H9 (cell line): ENCODE data around the gene SMYD1. TPM values are rescaled to one million over a fixed set of nuclear protein-coding genes. Genes with fewer than 3 reads are reported as not detected.

Experiments
- DNase-seq: peaks from one replicate; pipeline ENCODE4 v3.0.0-alpha.2; 2017
- H2AFZ ChIP-seq: one replicate; pipeline ENCODE4 v1.6.1; 2013; ENCODE audit warnings: mild to moderate bottlenecking, low read length, control low read depth, moderate library complexity
- H2AK5ac ChIP-seq: 2 replicates; pipeline ENCODE4 v1.6.1; 2013; ENCODE audit warnings: low read length, control low read depth, mixed read lengths; ENCODE audit not compliant: insufficient read length
- H2BK120ac ChIP-seq: one replicate; pipeline ENCODE4 v1.6.1; 2013; ENCODE audit warnings: low read depth, mild to moderate bottlenecking, low read length, control low read depth, inconsistent platforms; ENCODE audit not compliant: poor library complexity, severe bottlenecking
- H2BK12ac ChIP-seq: 2 replicates; pipeline ENCODE4 v1.6.1; 2013; ENCODE audit warnings: low read length, control low read depth, mixed read lengths, low read depth; ENCODE audit not compliant: insufficient read length
- H2BK15ac ChIP-seq: 2 replicates; pipeline ENCODE4 v1.6.1; 2013; ENCODE audit warnings: low read depth, low read length, control low read depth
- H2BK20ac ChIP-seq: one replicate; pipeline ENCODE4 v1.6.1; 2013; ENCODE audit warnings: low read depth, mild to moderate bottlenecking, low read length, control low read depth, inconsistent platforms; ENCODE audit not compliant: poor library complexity, severe bottlenecking
- H2BK5ac ChIP-seq: 2 replicates; pipeline ENCODE4 v1.6.1; 2013; ENCODE audit warnings: low read length, control low read depth, mixed read lengths; ENCODE audit not compliant: insufficient read length
- H3K14ac ChIP-seq: 2 replicates; pipeline ENCODE4 v1.6.1; 2013; ENCODE audit warnings: low read length, control low read depth; ENCODE audit not compliant: insufficient read depth
- H3K18ac ChIP-seq: 2 replicates; pipeline ENCODE4 v1.6.1; 2013; ENCODE audit warnings: low read depth, mild to moderate bottlenecking, mixed read lengths, low read length, control low read depth; ENCODE audit not compliant: insufficient read length
- H3K23ac ChIP-seq: 2 replicates; pipeline ENCODE4 v1.6.1; 2013; ENCODE audit warnings: low read length, control low read depth, mixed read lengths, low read depth; ENCODE audit not compliant: insufficient read length
- H3K23me2 ChIP-seq: 2 replicates; pipeline ENCODE4 v1.6.1; 2013; ENCODE audit warnings: low read depth, mild to moderate bottlenecking, mixed read lengths, low read length, control low read depth; ENCODE audit not compliant: insufficient read length, poor library complexity, severe bottlenecking
- H3K27ac ChIP-seq: 2 replicates; pipeline ENCODE4 v1.5.1; 2013; ENCODE audit warnings: low read length, control low read depth, mixed read lengths, low read depth; ENCODE audit not compliant: insufficient read length
- H3K27me3 ChIP-seq: 2 replicates; pipeline ENCODE4 v1.6.1; 2013; ENCODE audit warnings: low read length, control low read depth, inconsistent platforms; ENCODE audit not compliant: insufficient read depth
- H3K4ac ChIP-seq: 2 replicates; pipeline ENCODE4 v1.6.1; 2013; ENCODE audit warnings: low read depth, mild to moderate bottlenecking, control low read depth, inconsistent platforms, low read length, moderate library complexity
- H3K4me1 ChIP-seq: 2 replicates; pipeline ENCODE4 v1.6.1; 2013; ENCODE audit warnings: low read length, control low read depth, inconsistent platforms; ENCODE audit not compliant: insufficient read depth
- H3K4me2 ChIP-seq: 2 replicates; pipeline ENCODE4 v1.6.1; 2013; ENCODE audit warnings: low read length, control low read depth, mixed read lengths; ENCODE audit not compliant: insufficient read length, insufficient read depth
- H3K56ac ChIP-seq: 2 replicates; pipeline ENCODE4 v1.6.1; 2013; ENCODE audit warnings: low read depth, mild to moderate bottlenecking, mixed read lengths, low read length, control low read depth; ENCODE audit not compliant: insufficient read length
- H3K79me1 ChIP-seq: 2 replicates; pipeline ENCODE4 v1.6.1; 2013; ENCODE audit warnings: low read depth, mild to moderate bottlenecking, moderate library complexity, low read length, control low read depth, inconsistent platforms; ENCODE audit not compliant: insufficient read depth, poor library complexity, severe bottlenecking
- H3K79me2 ChIP-seq: 2 replicates; pipeline ENCODE4 v1.6.1; 2013; ENCODE audit warnings: low read length, control low read depth, inconsistent platforms; ENCODE audit not compliant: insufficient read depth
- H3K9ac ChIP-seq: 2 replicates; pipeline ENCODE4 v1.6.1; 2013; ENCODE audit warnings: low read length, control low read depth, mixed read lengths; ENCODE audit not compliant: insufficient read length; ENCODE audit errors: extremely low read depth
- H3K9me3 ChIP-seq: one replicate; pipeline ENCODE4 v1.6.1; 2013; ENCODE audit warnings: low read depth, low read length, inconsistent platforms; ENCODE audit not compliant: control insufficient read depth
- H3T11ph ChIP-seq: one replicate; pipeline ENCODE4 v1.6.1; 2013; ENCODE audit warnings: mild to moderate bottlenecking, low read length, control low read depth, inconsistent platforms
- H4K20me1 ChIP-seq: one replicate; pipeline ENCODE4 v1.6.1; 2013; ENCODE audit not compliant: control insufficient read depth, insufficient read length, insufficient read depth
- H4K5ac ChIP-seq: 2 replicates; pipeline ENCODE4 v1.6.1; 2013; ENCODE audit warnings: low read depth, mild to moderate bottlenecking, mixed read lengths, low read length, control low read depth; ENCODE audit not compliant: insufficient read length
- H4K8ac ChIP-seq: replicated peaks from 2 replicates; pipeline ENCODE4 v1.6.1; 2013; ENCODE audit warnings: low read length, control low read depth, mixed read lengths, low read depth; ENCODE audit not compliant: insufficient read length
- H4K91ac ChIP-seq: 2 replicates; pipeline ENCODE4 v1.6.1; 2013; ENCODE audit warnings: low read depth, mild to moderate bottlenecking, moderate library complexity, mixed read lengths, low read length, control low read depth; ENCODE audit not compliant: insufficient read length
- H3K27ac Mint-ChIP-seq, 3 experiments: 2 replicates in 2 of 3; 3 replicates in 1 of 3; pipeline ENCODE4 v1.8.0; 2020 to 2021; ENCODE audit warnings: mixed read lengths in 3 of 3, mild to moderate bottlenecking in 1 of 3, moderate library complexity in 1 of 3
- H3K27me3 Mint-ChIP-seq: 2 replicates; pipeline ENCODE4 v1.8.0; 2021; ENCODE audit warnings: low read depth, mild to moderate bottlenecking, moderate library complexity, mixed read lengths
- H3K36me3 Mint-ChIP-seq, 3 experiments: 2 replicates in 2 of 3; 3 replicates in 1 of 3; pipeline ENCODE4 v1.8.0; 2020 to 2021; ENCODE audit warnings: low read depth in 3 of 3, mixed read lengths in 3 of 3; ENCODE audit not compliant: insufficient read depth in 1 of 3
- H3K4me1 Mint-ChIP-seq, 2 experiments: 2 replicates each; pipeline ENCODE4 v1.8.0; 2020; ENCODE audit warnings: mixed read lengths in 2 of 2
- H3K4me3 Mint-ChIP-seq, 2 experiments: 2 replicates in 1 of 2; 3 replicates in 1 of 2; pipeline ENCODE4 v1.8.0; 2020 to 2021; ENCODE audit warnings: mild to moderate bottlenecking in 2 of 2, mixed read lengths in 2 of 2, moderate library complexity in 1 of 2
- H3K9me3 Mint-ChIP-seq, 2 experiments: 2 replicates in 1 of 2; 3 replicates in 1 of 2; pipeline ENCODE4 v1.8.0; 2020; ENCODE audit warnings: mild to moderate bottlenecking in 2 of 2, mixed read lengths in 2 of 2, moderate library complexity in 1 of 2
- CTCF ChIP-seq: fragments of 200-600 bp; sonication (generic); conservative IDR thresholded peaks from 3 replicates; pipeline ENCODE4 v1.8.0; 2021; ENCODE audit warnings: antibody characterized with exemption, mild to moderate bottlenecking
- WGBS: extraction: QIAGEN DNeasy Blood & Tissue Kit; methylation state at CpG from one replicate; pipeline ENCODE4 v1.1.7; 2013; ENCODE audit warnings: missing lambda C conversion rate, low lambda C conversion rate, mixed read lengths; ENCODE audit not compliant: insufficient read length; ENCODE audit errors: extremely low coverage; 5-methylcytosine and 5-hydroxymethylcytosine counted together
- total RNA-seq: library from RNA; stranded (reverse); gene quantifications from 2 replicates; pipeline ENCODE4 v1.2.1, GENCODE V29; 2021

The SMYD1 gene
- total RNA-seq, 1 experiment from 2014 or later = not detected

- H3K23ac ChIP-seq = no peak overlapping the region
- H2BK20ac ChIP-seq = no peak overlapping the region
- H3T11ph ChIP-seq = no peak overlapping the region
- no peak overlapping the region for H2BK12ac ChIP-seq
- Mint-ChIP-seq H3K4me3 (no peak overlapping the region), H3K9me3 (no peaks in the 10 kb centered on the region), H3K4me1 (peaks cover 11% of the 10 kb centered on the region in 2 experiments), H3K27me3 (peaks cover 11% of the 10 kb centered on the region), H3K36me3 (no peaks in the 10 kb centered on the region; a peak in 1 of 7 replicates), H3K27ac (no peak overlapping the region; a peak in 1 of 7 replicates)
- no peak for TF ChIP-seq CTCF
- H3K79me2 ChIP-seq = no peaks in the 10 kb centered on the region
- H3K4ac ChIP-seq = no peak overlapping the region
- no peak overlapping the region for H2BK15ac ChIP-seq
- H3K23me2 ChIP-seq = no peaks in the 10 kb centered on the region
- no peak overlapping the region for H2AFZ ChIP-seq
- H3K4me1 ChIP-seq = no peaks in the 10 kb centered on the region
- H2AK5ac ChIP-seq = no peak overlapping the region
- no peak overlapping the region for H3K56ac ChIP-seq
- no peak for DNase-seq
- no peaks in the 10 kb centered on the region for H3K79me1 ChIP-seq
- H3K18ac ChIP-seq = no peak overlapping the region
- H3K27ac ChIP-seq = no peak overlapping the region
- H3K27me3 ChIP-seq = no peaks in the 10 kb centered on the region
- H4K91ac ChIP-seq = no peak overlapping the region
- no peak overlapping the region for H3K14ac ChIP-seq
- H3K4me2 ChIP-seq = no peak overlapping the region
- H2BK120ac ChIP-seq = no peak overlapping the region
- no peak overlapping the region for H2BK5ac ChIP-seq
- H4K8ac ChIP-seq = no peak overlapping the region
- H4K5ac ChIP-seq = no peak overlapping the region
- no peaks in the 10 kb centered on the region for H4K20me1 ChIP-seq
- no peak overlapping the region for H3K9ac ChIP-seq
- H3K9me3 ChIP-seq = no peaks in the 10 kb centered on the region
- WGBS = no CpG with 5 or more reads among the region's 4 CpGs
Observed at GRCh38 chr2:88117973-88118372, 50.3 kb downstream of the SMYD1 start.
